HepG2 (cell line): ENCODE data around the gene TAS1R1. TPM values are rescaled to one million over a fixed set of nuclear protein-coding genes. Genes with fewer than 3 reads are reported as not detected.

Source experiments
- BHLHE40 ChIP-seq: IDR thresholded peaks from 2 replicates; pipeline ENCODE4 v1.6.1; 2011; ENCODE audit warnings: low read length, improper control_type of control experiment
- FOXA3 ChIP-seq: IDR thresholded peaks from 2 replicates; pipeline ENCODE4 v1.6.1; 2016; ENCODE audit warnings: missing genetic modification reagents, missing compliant biosample characterization
- FOXC1 ChIP-seq: sonication (generic); formaldehyde crosslinking; IDR thresholded peaks from 2 replicates; pipeline ENCODE4 v1.8.0; 2022; ENCODE audit warnings: mild to moderate bottlenecking, missing genetic modification reagents, borderline replicate concordance
- HDAC6 ChIP-seq: fragments of 200-600 bp; sonication (generic); IDR thresholded peaks from 2 replicates; pipeline ENCODE4 v1.7.0; 2017; ENCODE audit warnings: mild to moderate bottlenecking, antibody characterized with exemption, low read length, low read depth
- MAF1 ChIP-seq: sonication (generic); formaldehyde crosslinking; IDR thresholded peaks from 2 replicates; pipeline ENCODE4 v1.5.0; 2020; ENCODE audit warnings: missing genetic modification reagents, borderline replicate concordance
- MED13 ChIP-seq: sonication (generic); formaldehyde crosslinking; IDR thresholded peaks from 2 replicates; pipeline ENCODE4 v1.5.0; 2020; ENCODE audit warnings: missing genetic modification reagents
- NFE2 ChIP-seq: sonication (generic); formaldehyde crosslinking; IDR thresholded peaks from 2 replicates; pipeline ENCODE4 v1.4.0; 2020; ENCODE audit warnings: missing genetic modification reagents
- NFE2L2 ChIP-seq: fragments of 150-350 bp; IDR thresholded peaks from 2 replicates; pipeline ENCODE4 v1.6.1; 2014; ENCODE audit warnings: low read length
- NFKBIZ ChIP-seq: IDR thresholded peaks from 2 replicates; pipeline ENCODE4 v1.6.1; 2018; ENCODE audit warnings: missing genetic modification reagents, missing compliant biosample characterization
- NR0B2 ChIP-seq: sonication (generic); formaldehyde crosslinking; IDR thresholded peaks from 2 replicates; pipeline ENCODE4 v1.4.0; 2020; ENCODE audit warnings: mild to moderate bottlenecking, missing genetic modification reagents
- POLR2AphosphoS5 ChIP-seq: IDR thresholded peaks from 2 replicates; pipeline ENCODE4 v1.6.1; 2012; ENCODE audit warnings: low read depth, low read length
- SMYD3 ChIP-seq: sonication (generic); formaldehyde crosslinking; IDR thresholded peaks from 2 replicates; pipeline ENCODE4 v1.8.1; 2023; ENCODE audit warnings: mild to moderate bottlenecking, missing genetic modification reagents
- TCF12 ChIP-seq, 2 experiments: fragments of 450-650 bp in 1 of 2; sonication (generic) in 1 of 2; formaldehyde crosslinking in 1 of 2; IDR thresholded peaks; 2 replicates each; pipeline versions ENCODE4 v1.6.1 to v1.8.0; 2017 to 2022; ENCODE audit warnings: antibody characterized with exemption in 1 of 2, mild to moderate bottlenecking in 1 of 2, missing genetic modification reagents in 1 of 2, moderate library complexity in 1 of 2
- TCF7L2 ChIP-seq: IDR thresholded peaks from 2 replicates; pipeline ENCODE4 v1.6.1; 2011; ENCODE audit warnings: mild to moderate bottlenecking, low read depth, low read length, moderate library complexity
- ZNF263 ChIP-seq: sonication (generic); formaldehyde crosslinking; IDR thresholded peaks from 2 replicates; pipeline ENCODE4 v1.4.0; 2020; ENCODE audit warnings: missing genetic modification reagents
- ZNF431 ChIP-seq: sonication (generic); formaldehyde crosslinking; IDR thresholded peaks from 2 replicates; pipeline ENCODE4 v1.9.0; 2022; ENCODE audit warnings: missing genetic modification reagents, low read depth, mild to moderate bottlenecking, borderline replicate concordance
- ZNF557 ChIP-seq: sonication (generic); formaldehyde crosslinking; IDR thresholded peaks from 2 replicates; pipeline ENCODE4 v1.4.0; 2020; ENCODE audit warnings: missing genetic modification reagents
- ZNF747 ChIP-seq: sonication (generic); formaldehyde crosslinking; IDR thresholded peaks from 2 replicates; pipeline ENCODE4 v1.8.1; 2023; ENCODE audit warnings: missing genetic modification reagents, mild to moderate bottlenecking, borderline replicate concordance
- ZNF790 ChIP-seq: sonication (generic); formaldehyde crosslinking; IDR thresholded peaks from 2 replicates; pipeline ENCODE4 v1.8.0; 2022; ENCODE audit warnings: missing genetic modification reagents, mild to moderate bottlenecking, borderline replicate concordance
- polyA plus RNA-seq, 8 experiments: library from polyadenylated mRNA; depleted of rRNA in 3 of 8; stranded (reverse) in 7 of 8; unstranded in 1 of 8; fragments of >200 nt; fragmentation: Illumina TruSeq in 4 of 8; extraction: Trizol in 4 of 8; gene quantifications; 2 replicates each; pipeline versions ENCODE4 v1.2.1 to v1.2.3, GENCODE V29; 2011 to 2016; ENCODE audit warnings: low read depth in 4 of 8, missing spikeins in 1 of 8, mixed read lengths in 1 of 8; ENCODE audit not compliant: insufficient read depth in 1 of 8
- total RNA-seq, 5 experiments: library from RNA; depleted of rRNA; stranded (reverse); fragments of >200 nt; fragmentation: Illumina TruSeq; extraction: Trizol; gene quantifications; 2 replicates each; pipeline ENCODE4 v1.2.3, GENCODE V29; 2016; ENCODE audit warnings: low read depth in 1 of 5
- TF ChIP-seq, protein P1 (sequence below): sonication (generic); formaldehyde crosslinking; IDR thresholded peaks from 2 replicates; pipeline ENCODE4 v1.5.0; 2020; ENCODE audit warnings: missing genetic modification reagents, mild to moderate bottlenecking, borderline replicate concordance
- TF ChIP-seq, protein P2 (sequence below), 2 experiments: IDR thresholded peaks; 2 replicates each; pipeline ENCODE4 v1.6.1; 2011 to 2012; ENCODE audit warnings: low read length in 2 of 2, borderline replicate concordance in 1 of 2, low read depth in 1 of 2, mild to moderate bottlenecking in 1 of 2, moderate library complexity in 1 of 2
- TF ChIP-seq, protein P3 (sequence below): IDR thresholded peaks from 2 replicates; pipeline ENCODE4 v1.6.1; 2016; ENCODE audit warnings: missing biosample characterization, missing genetic modification reagents, low read depth

TAS1R1 gene
- total and polyA plus RNA-seq, 2 of the 13 experiments (the other 11 are each of a cell fraction or from before 2014, with no cell fraction given) = 1.4 to 1.6 TPM

DNA sequence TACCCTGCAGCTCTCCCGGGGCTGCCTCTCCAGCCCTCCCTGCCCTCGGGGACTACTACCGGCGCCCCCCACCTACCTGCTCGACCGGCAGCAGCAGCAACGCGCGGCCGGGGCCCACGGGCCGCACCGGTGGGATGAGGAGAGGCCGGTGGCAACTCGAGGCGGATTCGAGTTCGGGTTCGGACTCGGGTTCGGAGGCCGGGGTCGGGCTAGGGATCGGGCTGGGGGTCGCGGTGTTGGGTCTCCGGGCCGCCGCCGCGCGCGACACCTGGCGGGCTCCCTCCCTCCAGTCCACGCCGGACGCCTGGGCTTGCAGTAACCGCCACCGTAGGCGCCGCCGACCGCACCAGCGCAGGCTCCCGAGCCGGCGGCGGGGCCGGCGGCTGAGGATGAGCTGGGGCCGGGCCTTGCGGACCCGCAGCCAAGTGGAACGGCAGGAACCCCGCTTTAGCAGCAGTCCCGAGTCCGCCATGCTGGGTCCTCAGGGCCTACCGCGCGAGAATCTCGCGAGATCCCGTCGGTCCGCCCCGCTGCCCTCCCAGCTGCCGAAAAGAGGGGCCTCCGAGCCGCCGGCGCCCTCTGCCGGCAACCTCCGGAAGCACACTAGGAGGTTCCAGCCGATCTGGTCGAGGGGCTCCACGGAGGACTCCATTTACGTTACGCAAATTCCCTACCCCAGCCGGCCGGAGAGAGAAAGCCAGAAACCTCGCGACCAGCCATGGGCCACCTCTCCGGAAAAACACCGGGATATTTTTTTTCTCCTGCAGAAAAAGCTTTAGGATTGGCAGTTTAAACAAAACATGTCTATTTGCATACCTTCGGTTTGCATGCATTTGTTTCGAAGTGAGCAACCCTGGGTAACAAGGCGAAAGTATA is 838 bp upstream of the TAS1R1 start, which contains the start of gene NOL9 (continued):
- TF ChIP-seq SMYD3 (CRISPR knock-in tag) = no peak
- TF ChIP-seq ZNF431 = no peak
- no peak for TF ChIP-seq NFE2 (CRISPR knock-in tag)
- no peak for TF ChIP-seq NFE2L2
- TF ChIP-seq, protein P1, sequence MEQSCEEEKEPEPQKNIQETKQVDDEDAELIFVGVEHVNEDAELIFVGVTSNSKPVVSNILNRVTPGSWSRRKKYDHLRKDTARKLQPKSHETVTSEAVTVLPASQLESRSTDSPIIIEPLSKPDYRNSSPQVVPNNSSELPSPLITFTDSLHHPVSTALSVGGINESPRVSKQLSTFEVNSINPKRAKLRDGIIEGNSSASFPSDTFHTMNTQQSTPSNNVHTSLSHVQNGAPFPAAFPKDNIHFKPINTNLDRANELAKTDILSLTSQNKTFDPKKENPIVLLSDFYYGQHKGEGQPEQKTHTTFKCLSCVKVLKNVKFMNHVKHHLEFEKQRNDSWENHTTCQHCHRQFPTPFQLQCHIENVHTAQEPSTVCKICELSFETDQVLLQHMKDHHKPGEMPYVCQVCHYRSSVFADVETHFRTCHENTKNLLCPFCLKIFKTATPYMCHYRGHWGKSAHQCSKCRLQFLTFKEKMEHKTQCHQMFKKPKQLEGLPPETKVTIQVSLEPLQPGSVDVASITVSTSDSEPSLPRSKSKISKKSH (CRISPR knock-in tag) = no peak
- TF ChIP-seq ZNF557 (CRISPR knock-in tag) = peak; percentile 31; the same call in 1 of the 2 replicates
- TF ChIP-seq MED13 (CRISPR knock-in tag) = no peak
- peak; percentile 92; the same call in 1 of the 2 replicates for TF ChIP-seq MAF1 (CRISPR knock-in tag)
- TF ChIP-seq, protein P2, sequence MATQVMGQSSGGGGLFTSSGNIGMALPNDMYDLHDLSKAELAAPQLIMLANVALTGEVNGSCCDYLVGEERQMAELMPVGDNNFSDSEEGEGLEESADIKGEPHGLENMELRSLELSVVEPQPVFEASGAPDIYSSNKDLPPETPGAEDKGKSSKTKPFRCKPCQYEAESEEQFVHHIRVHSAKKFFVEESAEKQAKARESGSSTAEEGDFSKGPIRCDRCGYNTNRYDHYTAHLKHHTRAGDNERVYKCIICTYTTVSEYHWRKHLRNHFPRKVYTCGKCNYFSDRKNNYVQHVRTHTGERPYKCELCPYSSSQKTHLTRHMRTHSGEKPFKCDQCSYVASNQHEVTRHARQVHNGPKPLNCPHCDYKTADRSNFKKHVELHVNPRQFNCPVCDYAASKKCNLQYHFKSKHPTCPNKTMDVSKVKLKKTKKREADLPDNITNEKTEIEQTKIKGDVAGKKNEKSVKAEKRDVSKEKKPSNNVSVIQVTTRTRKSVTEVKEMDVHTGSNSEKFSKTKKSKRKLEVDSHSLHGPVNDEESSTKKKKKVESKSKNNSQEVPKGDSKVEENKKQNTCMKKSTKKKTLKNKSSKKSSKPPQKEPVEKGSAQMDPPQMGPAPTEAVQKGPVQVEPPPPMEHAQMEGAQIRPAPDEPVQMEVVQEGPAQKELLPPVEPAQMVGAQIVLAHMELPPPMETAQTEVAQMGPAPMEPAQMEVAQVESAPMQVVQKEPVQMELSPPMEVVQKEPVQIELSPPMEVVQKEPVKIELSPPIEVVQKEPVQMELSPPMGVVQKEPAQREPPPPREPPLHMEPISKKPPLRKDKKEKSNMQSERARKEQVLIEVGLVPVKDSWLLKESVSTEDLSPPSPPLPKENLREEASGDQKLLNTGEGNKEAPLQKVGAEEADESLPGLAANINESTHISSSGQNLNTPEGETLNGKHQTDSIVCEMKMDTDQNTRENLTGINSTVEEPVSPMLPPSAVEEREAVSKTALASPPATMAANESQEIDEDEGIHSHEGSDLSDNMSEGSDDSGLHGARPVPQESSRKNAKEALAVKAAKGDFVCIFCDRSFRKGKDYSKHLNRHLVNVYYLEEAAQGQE (IDR thresholded peaks at IDR 0.05; ENCODE audit: borderline replicate concordance in 1 of 2, low read depth in 1 of 2, low read length in 2 of 2) = no peak
- no peak; the same call in 1 of the 2 replicates for TF ChIP-seq NR0B2 (CRISPR knock-in tag)
- TF ChIP-seq HDAC6 = no peak
- TF ChIP-seq, protein P3, sequence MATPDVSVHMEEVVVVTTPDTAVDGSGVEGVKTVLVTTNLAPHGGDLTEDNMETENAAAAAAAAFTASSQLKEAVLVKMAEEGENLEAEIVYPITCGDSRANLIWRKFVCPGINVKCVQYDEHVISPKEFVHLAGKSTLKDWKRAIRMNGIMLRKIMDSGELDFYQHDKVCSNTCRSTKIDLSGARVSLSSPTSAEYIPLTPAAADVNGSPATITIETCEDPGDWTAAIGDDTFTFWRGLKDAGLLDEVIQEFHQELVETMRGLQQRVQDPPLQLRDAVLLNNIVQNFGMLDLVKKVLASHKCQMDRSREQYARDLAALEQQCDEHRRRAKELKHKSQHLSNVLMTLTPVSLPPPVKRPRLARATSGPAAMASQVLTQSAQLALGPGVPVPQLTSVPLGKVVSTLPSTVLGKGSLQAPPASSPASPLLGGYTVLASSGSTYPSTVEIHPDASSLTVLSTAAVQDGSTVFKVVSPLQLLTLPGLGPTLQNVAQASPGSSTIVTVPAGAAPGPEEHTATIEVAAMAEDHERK = no peak
- TF ChIP-seq TCF12 (IDR thresholded peaks at IDR 0.05) = no peak
- peak; percentile 70; the same call in 1 of the 2 replicates for TF ChIP-seq TCF12 (CRISPR knock-in tag; IDR thresholded peaks at IDR 0.05)
- TF ChIP-seq BHLHE40 = no peak
- TF ChIP-seq ZNF263 (CRISPR knock-in tag) = peak; percentile 77
- TF ChIP-seq ZNF747 (CRISPR knock-in tag) = no peak
- peak; percentile 48 for TF ChIP-seq FOXA3
- peak; percentile 78 for TF ChIP-seq POLR2AphosphoS5
- peak; percentile 82 for TF ChIP-seq ZNF790 (CRISPR knock-in tag)
- TF ChIP-seq FOXC1 = peak; percentile 86; the same call in 1 of the 2 replicates
- TF ChIP-seq NFKBIZ (CRISPR knock-in tag) = 0 out of 2 replicates have a peak, but pooled peaks have one; percentile 43
- no peak for TF ChIP-seq TCF7L2
